DOHH2 (cell line): Measurements from ENCODE around the gene WDFY3.

Experiments used
- H3F3A ChIP-seq: fragments of 200-600 bp; sonication (generic), shearing (Covaris generic); 2 replicates; pipeline ENCODE4 v1.6.0; 2016; ENCODE audit warnings: antibody characterized with exemption, mild to moderate bottlenecking; ENCODE audit not compliant: control insufficient read depth, insufficient read depth
- H3K27ac ChIP-seq: fragments of 200-600 bp; sonication (generic); 2 replicates; pipeline ENCODE4 v1.5.1; 2014; ENCODE audit warnings: low read depth, mild to moderate bottlenecking, low read length, moderate library complexity
- H3K27me3 ChIP-seq: fragments of 200-600 bp; sonication (generic); 2 replicates; pipeline ENCODE4 v1.6.1; 2014; ENCODE audit warnings: mild to moderate bottlenecking, low read length, mixed read lengths; ENCODE audit not compliant: control insufficient read depth
- H3K36me3 ChIP-seq: fragments of 200-600 bp; sonication (generic); 2 replicates; pipeline ENCODE4 v1.6.1; 2014; ENCODE audit warnings: mild to moderate bottlenecking, low read length, moderate library complexity, mixed read lengths; ENCODE audit not compliant: control insufficient read depth
- H3K4me1 ChIP-seq: fragments of 200-600 bp; sonication (generic); 2 replicates; pipeline ENCODE4 v1.6.1; 2014; ENCODE audit warnings: mild to moderate bottlenecking, low read length, mixed read lengths; ENCODE audit not compliant: control insufficient read depth
- H3K4me2 ChIP-seq: fragments of 200-600 bp; sonication (generic); 2 replicates; pipeline ENCODE4 v1.6.0; 2014; ENCODE audit warnings: mild to moderate bottlenecking, low read length, moderate library complexity
- H3K4me3 ChIP-seq: fragments of 200-600 bp; sonication (generic); 2 replicates; pipeline ENCODE4 v1.5.1; 2014; ENCODE audit warnings: mild to moderate bottlenecking, low read length, mixed read lengths
- H3K79me2 ChIP-seq: fragments of 200-600 bp; sonication (generic); 2 replicates; pipeline ENCODE4 v1.6.1; 2014; ENCODE audit warnings: mild to moderate bottlenecking, low read length, mixed read lengths; ENCODE audit not compliant: control insufficient read depth
- H3K9me2 ChIP-seq: fragments of 200-600 bp; sonication (generic); replicated peaks from 2 replicates; pipeline ENCODE4 v1.6.1; 2014; ENCODE audit warnings: mild to moderate bottlenecking, low read length, mixed read lengths; ENCODE audit not compliant: control insufficient read depth
- H3K9me3 ChIP-seq: fragments of 200-600 bp; sonication (generic); 2 replicates; pipeline ENCODE4 v1.6.1; 2014; ENCODE audit warnings: antibody characterized with exemption, low read length, mixed read lengths; ENCODE audit not compliant: control insufficient read depth, insufficient read depth
- H4K20me1 ChIP-seq: fragments of 200-600 bp; sonication (generic); 2 replicates; pipeline ENCODE4 v1.6.0; 2014; ENCODE audit warnings: low read depth, mild to moderate bottlenecking, antibody characterized with exemption, low read length, moderate library complexity; ENCODE audit not compliant: control insufficient read depth, insufficient read depth
- EZH2phosphoT487 ChIP-seq: fragments of 200-600 bp; sonication (generic); IDR thresholded peaks from 2 replicates; pipeline ENCODE4 v1.6.1; 2017; ENCODE audit warnings: borderline replicate concordance, mild to moderate bottlenecking, antibody characterized with exemption, low read length, moderate library complexity, mixed read lengths
- TF ChIP-seq, protein P1 (sequence below): fragments of 200-600 bp; sonication (generic); IDR thresholded peaks from one replicate; pipeline ENCODE4 v1.5.1; 2014; ENCODE audit warnings: antibody characterized with exemption, mild to moderate bottlenecking, low read depth, low read length; ENCODE audit not compliant: poor library complexity, severe bottlenecking

The WDFY3 gene

DNA sequence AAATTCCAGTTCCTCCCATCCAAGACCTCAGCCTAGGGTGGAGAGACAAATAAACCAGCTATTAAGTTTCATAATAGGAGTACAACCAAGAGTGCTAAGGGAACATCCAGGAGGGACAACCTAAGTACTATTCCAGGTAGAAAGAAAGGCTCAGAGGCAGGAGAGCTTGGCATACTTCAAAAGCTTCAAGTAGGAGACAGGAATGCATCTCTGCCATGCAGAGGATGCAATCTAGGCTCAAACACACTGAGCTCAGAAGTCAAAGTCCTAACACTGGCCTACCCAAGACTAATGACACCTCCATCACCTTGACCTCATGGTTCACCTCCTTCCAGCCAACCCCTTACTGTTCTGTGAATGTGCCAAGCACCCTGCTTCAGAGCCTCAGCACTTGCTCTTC lies 8.1 kb downstream of the WDFY3 start:
- H3K27ac ChIP-seq: no peak overlapping the region
- no peaks in the 10 kb centered on the region for H3K9me2 ChIP-seq
- no peaks in the 10 kb centered on the region for H3K4me1 ChIP-seq
- H3K36me3 ChIP-seq: no peaks in the 10 kb centered on the region
- no peaks in the 10 kb centered on the region for H4K20me1 ChIP-seq
- H3K27me3 ChIP-seq: no peaks in the 10 kb centered on the region
- TF ChIP-seq, protein P1, sequence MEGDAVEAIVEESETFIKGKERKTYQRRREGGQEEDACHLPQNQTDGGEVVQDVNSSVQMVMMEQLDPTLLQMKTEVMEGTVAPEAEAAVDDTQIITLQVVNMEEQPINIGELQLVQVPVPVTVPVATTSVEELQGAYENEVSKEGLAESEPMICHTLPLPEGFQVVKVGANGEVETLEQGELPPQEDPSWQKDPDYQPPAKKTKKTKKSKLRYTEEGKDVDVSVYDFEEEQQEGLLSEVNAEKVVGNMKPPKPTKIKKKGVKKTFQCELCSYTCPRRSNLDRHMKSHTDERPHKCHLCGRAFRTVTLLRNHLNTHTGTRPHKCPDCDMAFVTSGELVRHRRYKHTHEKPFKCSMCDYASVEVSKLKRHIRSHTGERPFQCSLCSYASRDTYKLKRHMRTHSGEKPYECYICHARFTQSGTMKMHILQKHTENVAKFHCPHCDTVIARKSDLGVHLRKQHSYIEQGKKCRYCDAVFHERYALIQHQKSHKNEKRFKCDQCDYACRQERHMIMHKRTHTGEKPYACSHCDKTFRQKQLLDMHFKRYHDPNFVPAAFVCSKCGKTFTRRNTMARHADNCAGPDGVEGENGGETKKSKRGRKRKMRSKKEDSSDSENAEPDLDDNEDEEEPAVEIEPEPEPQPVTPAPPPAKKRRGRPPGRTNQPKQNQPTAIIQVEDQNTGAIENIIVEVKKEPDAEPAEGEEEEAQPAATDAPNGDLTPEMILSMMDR: no peak
- no peak for TF ChIP-seq EZH2phosphoT487
- H3K79me2 ChIP-seq: no peaks in the 10 kb centered on the region
- no peak overlapping the region for H3K4me2 ChIP-seq
- no peak overlapping the region for H3K4me3 ChIP-seq
- H3F3A ChIP-seq: no peaks in the 10 kb centered on the region
- H3K9me3 ChIP-seq: no peaks in the 10 kb centered on the region

DNA sequence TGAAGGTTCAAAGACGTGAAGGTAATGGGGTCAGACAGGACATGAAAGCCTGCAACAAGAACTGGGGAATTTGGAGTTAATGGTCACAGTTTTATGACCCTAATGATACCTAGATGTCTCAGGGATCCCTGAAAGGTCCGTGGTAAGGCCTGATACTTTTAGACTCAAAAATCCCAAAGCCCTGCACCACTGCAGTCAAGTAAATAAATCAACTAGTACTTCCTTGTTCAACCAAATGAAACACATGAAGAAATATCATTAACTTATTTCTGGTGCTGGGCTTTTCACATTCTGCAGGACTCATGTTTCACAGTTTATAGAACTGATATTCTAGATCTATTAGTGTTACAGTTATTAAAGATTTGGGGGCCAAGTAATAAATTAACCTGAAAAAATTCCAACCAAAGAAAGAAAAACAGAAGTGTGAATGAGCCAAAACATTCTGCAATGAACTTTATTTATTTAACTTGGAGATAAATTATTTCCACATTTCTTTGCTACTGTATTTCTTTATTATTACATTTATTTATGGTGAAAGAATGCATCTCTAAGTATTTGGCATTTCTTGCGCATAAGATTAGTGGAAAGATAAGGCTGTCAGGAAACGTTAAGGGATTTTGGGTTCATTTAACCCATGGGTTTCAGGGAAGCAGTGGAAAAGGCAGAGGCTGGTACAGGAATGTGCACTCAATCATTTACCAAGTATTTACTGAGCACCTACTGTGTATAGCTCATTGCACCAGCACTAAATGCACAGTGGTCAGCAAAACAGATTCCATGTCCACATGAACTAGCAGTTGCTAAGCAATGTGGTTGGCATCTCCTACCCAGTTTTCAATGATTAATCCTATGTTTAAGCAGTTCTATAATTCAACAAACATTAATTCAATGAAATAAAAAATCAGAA lies 8.7 kb downstream of the WDFY3 start:
- no peaks in the 10 kb centered on the region for H3K27me3 ChIP-seq
- no peaks in the 10 kb centered on the region for H3F3A ChIP-seq
- H3K9me3 ChIP-seq: no peaks in the 10 kb centered on the region
- TF ChIP-seq, protein P1: no peak
- no peak for TF ChIP-seq EZH2phosphoT487
- H3K4me1 ChIP-seq: no peaks in the 10 kb centered on the region
- no peak overlapping the region for H3K4me2 ChIP-seq
- H4K20me1 ChIP-seq: no peaks in the 10 kb centered on the region
- no peak overlapping the region for H3K27ac ChIP-seq
- no peaks in the 10 kb centered on the region for H3K9me2 ChIP-seq
- no peak overlapping the region for H3K4me3 ChIP-seq
- no peaks in the 10 kb centered on the region for H3K79me2 ChIP-seq
- H3K36me3 ChIP-seq: no peaks in the 10 kb centered on the region

DNA sequence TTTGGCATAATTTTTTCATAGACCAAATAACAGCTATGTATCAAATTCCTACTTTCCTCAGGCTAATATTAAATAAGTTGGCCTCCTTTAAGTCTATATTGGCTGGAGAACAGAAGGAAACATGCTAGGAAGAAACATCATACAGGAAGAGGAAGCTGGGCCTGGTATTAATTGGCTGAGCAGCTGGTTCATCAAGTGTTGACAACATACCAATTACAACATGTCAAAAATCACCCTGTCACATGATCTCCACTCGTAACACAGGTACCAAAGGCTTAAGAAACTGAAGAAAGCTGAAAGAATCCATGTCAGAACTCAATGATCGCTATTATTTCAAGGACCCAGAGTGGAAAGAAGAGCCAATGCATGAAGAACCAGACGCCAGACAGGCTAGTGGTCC lies 10.5 kb downstream of the WDFY3 start:
- Histone ChIP-seq H3K79me2 (no peaks in the 10 kb centered on the region), H4K20me1 (no peaks in the 10 kb centered on the region), H3K4me3 (no peak overlapping the region), H3K36me3 (no peaks in the 10 kb centered on the region), H3K27me3 (no peaks in the 10 kb centered on the region), H3K27ac (no peak overlapping the region), H3K4me2 (no peak overlapping the region), H3K9me3 (no peaks in the 10 kb centered on the region), H3K9me2 (no peaks in the 10 kb centered on the region), H3K4me1 (no peaks in the 10 kb centered on the region), H3F3A (no peaks in the 10 kb centered on the region)
- no peak for TF ChIP-seq EZH2phosphoT487
- TF ChIP-seq, protein P1: no peak
